ENCODE results near the gene NIPSNAP2. TPM values are rescaled to one million over a fixed set of nuclear protein-coding genes. Genes with fewer than 3 reads are reported as not detected.
"Not testable (repeated sequence)": the region's sequence is repeated elsewhere in the genome, so short reads cannot be mapped to it uniquely, and the experiment has no call there.

The NIPSNAP2 gene
- total RNA-seq, 2 donors from 2014 or later, result 55.5 to 57.0 TPM

- Mint-ChIP-seq H3K36me3 (ENCODE audit: insufficient read depth in 2 of 2) (peaks cover 6 to 7% of the 10 kb centered on the region in 2 donors), H3K27ac (peak overlapping the region; percentile 38)
These were observed 32.6 kb downstream of the NIPSNAP2 start for GRCh38 chr7:55996856-55997500.

GRCh38 chr7:56003749-56004148 lies 39.4 kb downstream of the NIPSNAP2 start:
- ATAC-seq (replicated peaks in 1 of 2) (no peak), DNase-seq (no peak)
- peaks cover 22% of the 10 kb centered on the region for H3K4me1 Mint-ChIP-seq (ENCODE audit: low read depth)
- peaks cover 1 to 3% of the 10 kb centered on the region in 2 donors for H3K36me3 Mint-ChIP-seq (ENCODE audit: insufficient read depth in 2 of 2)
- no peak overlapping the region for H3K4me3 Mint-ChIP-seq
- no peaks in the 10 kb centered on the region for H3K27me3 Mint-ChIP-seq (ENCODE audit: low read depth)
- no peaks in the 10 kb centered on the region for H3K9me3 Mint-ChIP-seq
- H3K27ac Mint-ChIP-seq, result no peak overlapping the region

More at GRCh38 chr7:55996856-55997500, 32.6 kb downstream of the NIPSNAP2 start:
- peaks cover 18% of the 10 kb centered on the region for H3K4me1 Mint-ChIP-seq (ENCODE audit: low read depth)
- no peak overlapping the region for H3K4me3 Mint-ChIP-seq
- no peak for DNase-seq
- H3K27me3 Mint-ChIP-seq (ENCODE audit: low read depth), result no peaks in the 10 kb centered on the region
- no peak for ATAC-seq (replicated peaks in 1 of 2)
- no peaks in the 10 kb centered on the region for H3K9me3 Mint-ChIP-seq

- no peak overlapping the region for H3K27ac Mint-ChIP-seq
- ATAC-seq (replicated peaks in 1 of 2) (peak in 1 of 2 donors; percentile 43), DNase-seq (no peak)
- no peak overlapping the region for H3K4me3 Mint-ChIP-seq
- H3K36me3 Mint-ChIP-seq (ENCODE audit: insufficient read depth in 2 of 2), result peaks cover 2 to 9% of the 10 kb centered on the region in 2 donors
- peaks cover 5% of the 10 kb centered on the region for H3K4me1 Mint-ChIP-seq (ENCODE audit: low read depth)
- H3K9me3 Mint-ChIP-seq, result no peaks in the 10 kb centered on the region
- no peaks in the 10 kb centered on the region for H3K27me3 Mint-ChIP-seq (ENCODE audit: low read depth)
These were observed 42.8 kb downstream of the NIPSNAP2 start for GRCh38 chr7:56007167-56007652.

- H3K36me3 Mint-ChIP-seq (ENCODE audit: insufficient read depth in 2 of 2), result peaks cover 2 to 10% of the 10 kb centered on the region in 2 donors
- ATAC-seq (replicated peaks in 1 of 2), result no peak
- no peaks in the 10 kb centered on the region for H3K9me3 Mint-ChIP-seq
- H3K4me3 Mint-ChIP-seq, result no peak overlapping the region
- no peak overlapping the region for H3K27ac Mint-ChIP-seq
- no peak for DNase-seq
- H3K27me3 Mint-ChIP-seq (ENCODE audit: low read depth), result no peaks in the 10 kb centered on the region
- H3K4me1 Mint-ChIP-seq (ENCODE audit: low read depth), result peaks cover 5% of the 10 kb centered on the region
These were observed 43.5 kb downstream of the NIPSNAP2 start for GRCh38 chr7:56007891-56008290.

GRCh38 chr7:56009695-56010094 lies 45.3 kb downstream of the NIPSNAP2 start:
- Mint-ChIP-seq H3K4me3 (no peak overlapping the region), H3K36me3 (ENCODE audit: insufficient read depth in 2 of 2) (peaks cover 2 to 14% of the 10 kb centered on the region in 2 donors), H3K4me1 (ENCODE audit: low read depth) (peaks cover 5% of the 10 kb centered on the region), H3K27me3 (ENCODE audit: low read depth) (no peaks in the 10 kb centered on the region), H3K27ac (no peak overlapping the region), H3K9me3 (no peaks in the 10 kb centered on the region)
- DNase-seq (no peak), ATAC-seq (replicated peaks in 1 of 2) (no peak)

- not testable (repeated sequence) for ATAC-seq (replicated peaks in 1 of 2); H3K27me3 Mint-ChIP-seq (ENCODE audit: low read depth); H3K4me1 Mint-ChIP-seq (ENCODE audit: low read depth); H3K9me3 Mint-ChIP-seq; H3K27ac Mint-ChIP-seq; DNase-seq; H3K4me3 Mint-ChIP-seq
- H3K36me3 Mint-ChIP-seq (ENCODE audit: insufficient read depth in 2 of 2), result peaks cover 4 to 19% of the 10 kb centered on the region in 2 donors
These were observed 52.6 kb downstream of the NIPSNAP2 start for GRCh38 chr7:56017015-56017414.

- Mint-ChIP-seq H3K27ac (no peak overlapping the region), H3K27me3 (ENCODE audit: low read depth) (no peaks in the 10 kb centered on the region), H3K9me3 (no peaks in the 10 kb centered on the region), H3K36me3 (ENCODE audit: insufficient read depth in 2 of 2) (peaks cover 4 to 13% of the 10 kb centered on the region in 2 donors), H3K4me1 (ENCODE audit: low read depth) (no peaks in the 10 kb centered on the region), H3K4me3 (no peak overlapping the region)
- DNase-seq (no peak), ATAC-seq (replicated peaks in 1 of 2) (no peak)
These were observed 55.1 kb downstream of the NIPSNAP2 start for GRCh38 chr7:56019501-56019900.

GRCh38 chr7:56023500-56023899 lies 59.1 kb downstream of the NIPSNAP2 start:
- ATAC-seq (replicated peaks in 1 of 2) (no peak), DNase-seq (no peak)
- Mint-ChIP-seq H3K27me3 (ENCODE audit: low read depth) (no peaks in the 10 kb centered on the region), H3K36me3 (ENCODE audit: insufficient read depth in 2 of 2) (peaks cover 6 to 16% of the 10 kb centered on the region in 2 donors), H3K9me3 (no peaks in the 10 kb centered on the region), H3K4me3 (no peak overlapping the region), H3K4me1 (ENCODE audit: low read depth) (no peaks in the 10 kb centered on the region), H3K27ac (no peak overlapping the region)

- Mint-ChIP-seq H3K9me3 (no peaks in the 10 kb centered on the region), H3K4me1 (ENCODE audit: low read depth) (peaks cover 3% of the 10 kb centered on the region), H3K27me3 (ENCODE audit: low read depth) (no peaks in the 10 kb centered on the region), H3K36me3 (ENCODE audit: insufficient read depth in 2 of 2) (peaks cover 4 to 13% of the 10 kb centered on the region in 2 donors), H3K27ac (no peak overlapping the region), H3K4me3 (no peak overlapping the region)
- no peak for DNase-seq
- ATAC-seq (replicated peaks in 1 of 2), result no peak
These were observed 62.2 kb downstream of the NIPSNAP2 start for GRCh38 chr7:56026538-56026937.

- DNase-seq (no peak), ATAC-seq (replicated peaks in 1 of 2) (no peak)
- Mint-ChIP-seq H3K36me3 (ENCODE audit: insufficient read depth in 2 of 2) (peaks cover 6 to 17% of the 10 kb centered on the region in 2 donors), H3K27me3 (ENCODE audit: low read depth) (no peaks in the 10 kb centered on the region), H3K4me3 (no peak overlapping the region), H3K4me1 (ENCODE audit: low read depth) (peaks cover 19% of the 10 kb centered on the region), H3K9me3 (no peaks in the 10 kb centered on the region), H3K27ac (no peak overlapping the region)
These were observed 64.7 kb downstream of the NIPSNAP2 start for GRCh38 chr7:56028942-56029630.

- ATAC-seq (replicated peaks in 1 of 2), result no peak
- Mint-ChIP-seq H3K27me3 (ENCODE audit: low read depth) (no peaks in the 10 kb centered on the region), H3K4me1 (ENCODE audit: low read depth) (peaks cover 19% of the 10 kb centered on the region), H3K27ac (no peak overlapping the region), H3K4me3 (no peak overlapping the region), H3K36me3 (ENCODE audit: insufficient read depth in 2 of 2) (peaks cover 6 to 12% of the 10 kb centered on the region in 2 donors), H3K9me3 (no peaks in the 10 kb centered on the region)
- no peak for DNase-seq
These were observed 66.0 kb downstream of the NIPSNAP2 start for GRCh38 chr7:56030340-56030739.

GRCh38 chr7:56031556-56031955 lies 67.2 kb downstream of the NIPSNAP2 start:
- ATAC-seq (replicated peaks in 1 of 2); DNase-seq; H3K9me3 Mint-ChIP-seq; H3K27me3 Mint-ChIP-seq (ENCODE audit: low read depth); H3K27ac Mint-ChIP-seq: not testable (repeated sequence)
- peaks cover 19% of the 10 kb centered on the region for H3K4me1 Mint-ChIP-seq (ENCODE audit: low read depth)
- H3K36me3 Mint-ChIP-seq (ENCODE audit: insufficient read depth in 2 of 2), result peaks cover 6 to 12% of the 10 kb centered on the region in 2 donors
- H3K4me3 Mint-ChIP-seq, result peak overlapping the region; percentile 69 to 96

- not testable (repeated sequence) for H3K27me3 Mint-ChIP-seq (ENCODE audit: low read depth); H3K27ac Mint-ChIP-seq; DNase-seq; H3K9me3 Mint-ChIP-seq; ATAC-seq (replicated peaks in 1 of 2)
- H3K4me3 Mint-ChIP-seq, result peak overlapping the region; percentile 69 to 96
- H3K4me1 Mint-ChIP-seq (ENCODE audit: low read depth), result peaks cover 19% of the 10 kb centered on the region
- peaks cover 4 to 10% of the 10 kb centered on the region in 2 donors for H3K36me3 Mint-ChIP-seq (ENCODE audit: insufficient read depth in 2 of 2)
These were observed 68.2 kb downstream of the NIPSNAP2 start for GRCh38 chr7:56032578-56032977.
